Osteoblast (primary cell): ENCODE data around the gene GLO1. TPM values are rescaled to one million over a fixed set of nuclear protein-coding genes. Genes with fewer than 3 reads are reported as not detected.

Experiments used
- DNase-seq: peaks from one replicate; pipeline ENCODE4 v3.0.0; 2011; ENCODE audit warnings: low spot score, mixed read lengths; ENCODE audit not compliant: insufficient read length; ENCODE audit errors: missing footprints
- H2AFZ ChIP-seq: 2 replicates; pipeline ENCODE4 v1.6.0; 2011; ENCODE audit warnings: mild to moderate bottlenecking, low read length
- H3K27ac ChIP-seq: 2 replicates; pipeline ENCODE4 v1.5.1; 2011; ENCODE audit warnings: mild to moderate bottlenecking, low read depth, low read length, moderate library complexity
- H3K27me3 ChIP-seq: 2 replicates; pipeline ENCODE4 v1.6.0; 2012; ENCODE audit warnings: mild to moderate bottlenecking, control low read depth, inconsistent platforms, low read length, moderate library complexity; ENCODE audit not compliant: insufficient read depth
- H3K36me3 ChIP-seq: 2 replicates; pipeline ENCODE4 v1.5.1; 2011; ENCODE audit warnings: mild to moderate bottlenecking, low read length, control low read depth, moderate library complexity; ENCODE audit not compliant: insufficient read depth
- H3K4me1 ChIP-seq: 2 replicates; pipeline ENCODE4 v1.5.1; 2011; ENCODE audit warnings: mild to moderate bottlenecking, low read length, control low read depth, moderate library complexity; ENCODE audit not compliant: insufficient read depth
- H3K4me2 ChIP-seq: 2 replicates; pipeline ENCODE4 v1.6.0; 2011; ENCODE audit warnings: mild to moderate bottlenecking, low read length; ENCODE audit not compliant: insufficient read depth
- H3K4me3 ChIP-seq: fragments of 200-600 bp; sonication (generic); 3 replicates; pipeline ENCODE4 v1.5.1; 2012; ENCODE audit warnings: mild to moderate bottlenecking, low read length, inconsistent platforms; ENCODE audit not compliant: insufficient read depth
- H3K79me2 ChIP-seq: 2 replicates; pipeline ENCODE4 v1.6.0; 2012; ENCODE audit warnings: mild to moderate bottlenecking, low read length, control low read depth, inconsistent platforms; ENCODE audit not compliant: insufficient read depth
- H3K9me3 ChIP-seq: 2 replicates; pipeline ENCODE4 v1.5.1; 2011; ENCODE audit warnings: low read depth, low read length, control low read depth
- H4K20me1 ChIP-seq: 2 replicates; pipeline ENCODE4 v1.6.0; 2012; ENCODE audit warnings: mild to moderate bottlenecking, low read length, control low read depth; ENCODE audit not compliant: insufficient read depth
- total RNA-seq: library from RNA; depleted of rRNA; stranded (reverse); fragments of >200 nt; gene quantifications from 2 replicates; pipeline ENCODE4 v1.2.3, GENCODE V29; 2012
- TF ChIP-seq, protein P1 (sequence below): IDR thresholded peaks from 2 replicates; pipeline ENCODE4 v1.5.1; 2011; ENCODE audit warnings: mild to moderate bottlenecking, low read depth, low read length, moderate library complexity; ENCODE audit errors: extremely low read depth

Gene GLO1
- 101 and 108 TPM in 2 replicates for total RNA-seq

DNA sequence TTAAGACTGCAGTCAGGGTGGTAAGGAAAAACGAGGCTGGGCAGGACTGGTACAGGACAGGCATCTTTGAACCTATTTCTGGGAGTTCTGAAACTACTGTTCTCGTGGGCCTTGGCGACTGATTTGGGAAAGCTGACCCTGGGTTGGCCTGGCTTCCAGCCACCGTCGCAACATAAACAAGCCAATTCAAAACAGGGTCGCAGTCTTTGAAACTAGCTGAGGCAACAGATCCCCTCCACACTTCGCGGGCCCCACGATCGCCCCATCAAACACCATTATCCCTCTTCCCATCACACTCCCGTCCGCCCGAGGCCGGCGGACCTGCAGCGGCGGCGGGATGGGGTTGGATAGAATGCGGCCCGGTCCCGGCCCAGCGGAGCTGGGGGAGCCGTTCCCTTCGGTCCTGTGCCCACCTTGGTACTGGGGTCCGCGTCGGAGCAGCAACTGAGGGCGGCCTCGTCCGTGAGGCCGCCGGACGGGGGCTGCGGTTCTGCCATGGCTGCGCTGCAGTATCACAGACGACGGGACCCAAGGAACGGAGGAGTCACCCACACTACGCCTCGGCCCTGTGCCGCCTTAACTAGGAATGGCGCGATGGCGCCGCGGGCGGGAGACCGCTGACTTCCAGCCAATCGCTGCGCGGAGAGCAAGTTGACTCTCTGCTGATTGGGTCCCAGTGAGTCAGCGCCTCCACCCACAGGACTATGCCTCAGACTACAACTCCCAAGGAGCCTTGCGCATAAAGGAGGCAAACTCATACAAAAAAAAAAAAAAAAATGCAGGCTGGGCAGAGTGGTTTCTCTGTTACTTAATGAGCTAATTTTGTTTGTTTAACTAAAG, at the start of gene GLO1:
GLO1 (minus strand) TSS at position 588 of the 840 bp plus-strand sequence; CDS start at position 497, 91 bp downstream.
- Histone ChIP-seq H3K27ac (peak within 1 kb of the TSS; percentile 85), H3K27me3 (peaks cover 4% of the 10 kb centered on the region), H4K20me1 (peaks cover 3% of the 10 kb centered on the region), H2AFZ (peak within 1 kb of the TSS; percentile 97), H3K9me3 (no peaks in the 10 kb centered on the region), H3K79me2 (peaks cover 38% of the 10 kb centered on the region), H3K4me3 (peak within 1 kb of the TSS; percentile 90), H3K36me3 (no peaks in the 10 kb centered on the region), H3K4me1 (peaks cover 3% of the 10 kb centered on the region), H3K4me2 (peak within 1 kb of the TSS; percentile 88)
- TF ChIP-seq, protein P1, sequence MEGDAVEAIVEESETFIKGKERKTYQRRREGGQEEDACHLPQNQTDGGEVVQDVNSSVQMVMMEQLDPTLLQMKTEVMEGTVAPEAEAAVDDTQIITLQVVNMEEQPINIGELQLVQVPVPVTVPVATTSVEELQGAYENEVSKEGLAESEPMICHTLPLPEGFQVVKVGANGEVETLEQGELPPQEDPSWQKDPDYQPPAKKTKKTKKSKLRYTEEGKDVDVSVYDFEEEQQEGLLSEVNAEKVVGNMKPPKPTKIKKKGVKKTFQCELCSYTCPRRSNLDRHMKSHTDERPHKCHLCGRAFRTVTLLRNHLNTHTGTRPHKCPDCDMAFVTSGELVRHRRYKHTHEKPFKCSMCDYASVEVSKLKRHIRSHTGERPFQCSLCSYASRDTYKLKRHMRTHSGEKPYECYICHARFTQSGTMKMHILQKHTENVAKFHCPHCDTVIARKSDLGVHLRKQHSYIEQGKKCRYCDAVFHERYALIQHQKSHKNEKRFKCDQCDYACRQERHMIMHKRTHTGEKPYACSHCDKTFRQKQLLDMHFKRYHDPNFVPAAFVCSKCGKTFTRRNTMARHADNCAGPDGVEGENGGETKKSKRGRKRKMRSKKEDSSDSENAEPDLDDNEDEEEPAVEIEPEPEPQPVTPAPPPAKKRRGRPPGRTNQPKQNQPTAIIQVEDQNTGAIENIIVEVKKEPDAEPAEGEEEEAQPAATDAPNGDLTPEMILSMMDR = no peak
- DNase-seq = peak; percentile 98

DNA sequence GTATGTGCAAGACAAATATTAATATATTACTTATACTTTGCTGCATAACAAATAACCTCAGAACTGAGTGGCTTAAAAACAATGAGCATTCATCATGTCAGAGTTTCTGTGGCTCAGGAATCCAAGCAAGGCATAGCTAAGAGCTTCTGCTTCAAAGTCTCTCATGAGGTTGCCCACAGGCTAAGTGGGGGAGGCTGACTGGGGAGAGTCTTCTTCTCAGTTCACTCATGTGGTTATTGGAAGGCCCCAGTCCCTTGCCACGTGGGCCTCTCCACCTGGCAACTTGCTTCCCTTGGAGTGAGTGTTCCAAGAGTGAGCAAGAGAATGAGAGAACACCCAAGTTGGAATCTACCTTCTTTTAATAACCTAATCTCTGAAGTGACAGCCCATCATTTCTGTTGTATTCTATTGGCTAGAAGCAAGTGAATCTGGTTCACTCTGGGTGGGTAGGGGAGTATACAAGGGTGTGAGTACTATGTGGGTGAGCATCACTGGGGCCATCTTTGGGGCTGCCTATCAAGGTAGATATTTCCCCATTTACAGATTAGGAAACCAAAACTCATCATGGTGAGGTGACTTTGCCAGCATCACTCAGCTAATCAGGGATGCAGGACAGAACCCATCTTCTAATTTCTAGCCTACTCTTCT, 48.1 kb upstream of the GLO1 start:
- DNase-seq = no peak

GRCh38 chr6:38749473-38749872, 46.5 kb upstream of the GLO1 start:
- Histone ChIP-seq H3K27ac (no peak overlapping the region), H2AFZ (no peak overlapping the region), H4K20me1 (no peaks in the 10 kb centered on the region), H3K27me3 (no peaks in the 10 kb centered on the region), H3K9me3 (no peaks in the 10 kb centered on the region), H3K36me3 (no peaks in the 10 kb centered on the region), H3K4me1 (no peaks in the 10 kb centered on the region), H3K79me2 (no peaks in the 10 kb centered on the region), H3K4me3 (no peak overlapping the region), H3K4me2 (no peak overlapping the region)
- DNase-seq = no peak
- TF ChIP-seq, protein P1 = no peak

More for the DNA sequence above, 48.1 kb upstream of the GLO1 start:
- TF ChIP-seq, protein P1 = no peak
- no peaks in the 10 kb centered on the region for H3K9me3 ChIP-seq
- H2AFZ ChIP-seq = no peak overlapping the region
- no peak overlapping the region for H3K27ac ChIP-seq
- H3K36me3 ChIP-seq = no peaks in the 10 kb centered on the region
- H3K4me3 ChIP-seq = no peak overlapping the region
- H3K4me2 ChIP-seq = no peak overlapping the region
- no peaks in the 10 kb centered on the region for H3K79me2 ChIP-seq
- H4K20me1 ChIP-seq = no peaks in the 10 kb centered on the region
- H3K27me3 ChIP-seq = no peaks in the 10 kb centered on the region
- H3K4me1 ChIP-seq = no peaks in the 10 kb centered on the region

- no peaks in the 10 kb centered on the region for H3K27me3 ChIP-seq
- TF ChIP-seq, protein P1 = peak; percentile 40
- no peak for DNase-seq
These were observed 36.6 kb upstream of the GLO1 start for GRCh38 chr6:38739532-38739931.

More at GRCh38 chr6:38739532-38739931, 36.6 kb upstream of the GLO1 start:
- Histone ChIP-seq H3K27ac (no peak overlapping the region), H3K36me3 (no peaks in the 10 kb centered on the region), H3K4me2 (no peak overlapping the region), H3K79me2 (no peaks in the 10 kb centered on the region), H2AFZ (no peak overlapping the region), H3K9me3 (no peaks in the 10 kb centered on the region), H3K4me1 (no peaks in the 10 kb centered on the region), H4K20me1 (no peaks in the 10 kb centered on the region), H3K4me3 (no peak overlapping the region)
